Fibroblast of skin of back (primary cell): ENCODE data around the gene ZNF837.
"Not testable (repeated sequence)": the region's sequence is repeated elsewhere in the genome, so short reads cannot be mapped to it uniquely, and the experiment has no call there.

Experiments
- DNase-seq: peaks from one replicate; pipeline ENCODE4 v3.0.0-alpha.2; 2013

The ZNF837 gene

DNA sequence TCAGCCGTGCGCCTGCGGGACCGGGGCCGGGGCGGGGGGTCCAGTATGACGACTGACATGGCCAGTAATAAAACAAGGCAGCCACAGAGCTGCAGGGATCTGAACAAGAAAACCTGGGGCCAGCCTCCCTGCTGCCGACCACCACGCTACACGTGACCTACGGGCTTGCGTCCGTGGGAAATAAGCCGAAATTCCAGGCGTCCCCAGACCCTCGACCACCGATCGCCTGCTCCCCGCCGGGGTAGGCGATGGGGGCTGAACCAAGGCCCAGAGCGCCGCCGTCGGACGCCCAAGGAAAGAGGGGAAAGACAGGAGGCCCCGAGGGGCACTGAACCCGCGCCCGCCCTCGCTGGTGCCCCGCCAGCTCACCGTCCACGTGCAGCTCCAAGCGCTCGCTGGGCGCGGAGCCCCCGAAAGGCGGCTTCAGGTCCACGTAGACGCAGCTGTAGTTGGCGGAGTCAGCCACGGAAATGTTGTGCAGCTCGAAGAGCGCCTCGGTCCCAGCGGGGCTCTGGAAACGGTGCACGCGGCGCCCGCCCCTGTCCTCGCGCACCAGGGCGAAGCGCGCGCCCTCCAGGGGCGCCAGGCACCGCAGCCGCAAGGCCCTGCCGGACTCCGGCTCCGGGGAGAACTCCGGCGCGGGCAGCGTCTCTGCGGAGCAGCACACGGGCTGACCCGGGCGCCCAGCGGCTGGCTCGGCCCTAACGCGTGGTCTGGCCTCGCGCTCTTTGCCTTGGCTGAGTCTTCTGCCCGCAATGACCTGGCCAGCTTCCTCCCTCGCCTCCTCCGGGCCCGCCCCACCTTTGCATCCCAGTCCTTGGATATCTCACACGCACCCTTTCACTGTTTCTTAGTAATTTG lies 30.6 kb downstream of the ZNF837 start:
- DNase-seq: no peak

- no peak for DNase-seq
Measured at GRCh38 chr19:58349590-58349989, 31.2 kb downstream of the ZNF837 start.

DNA sequence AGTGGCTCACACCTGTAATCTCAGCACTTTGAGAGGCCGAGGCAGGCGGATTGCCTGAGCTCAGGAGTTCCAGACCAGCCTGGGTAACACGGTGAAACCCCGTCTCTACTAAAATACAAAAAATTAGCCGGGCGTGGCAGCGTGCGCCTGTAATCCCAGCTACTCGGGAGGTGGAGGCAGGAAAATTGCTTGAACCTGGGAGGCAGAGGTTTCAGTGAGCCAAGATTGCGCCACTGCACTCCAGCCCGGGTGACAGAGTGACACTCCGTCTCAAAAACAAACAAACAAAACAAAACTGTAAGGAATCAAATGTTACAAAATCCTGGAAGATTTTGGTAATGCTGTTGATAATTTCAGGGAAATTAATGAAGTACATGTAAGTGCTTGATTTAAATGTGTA lies 32.8 kb downstream of the ZNF837 start:
- not testable (repeated sequence) for DNase-seq

DNA sequence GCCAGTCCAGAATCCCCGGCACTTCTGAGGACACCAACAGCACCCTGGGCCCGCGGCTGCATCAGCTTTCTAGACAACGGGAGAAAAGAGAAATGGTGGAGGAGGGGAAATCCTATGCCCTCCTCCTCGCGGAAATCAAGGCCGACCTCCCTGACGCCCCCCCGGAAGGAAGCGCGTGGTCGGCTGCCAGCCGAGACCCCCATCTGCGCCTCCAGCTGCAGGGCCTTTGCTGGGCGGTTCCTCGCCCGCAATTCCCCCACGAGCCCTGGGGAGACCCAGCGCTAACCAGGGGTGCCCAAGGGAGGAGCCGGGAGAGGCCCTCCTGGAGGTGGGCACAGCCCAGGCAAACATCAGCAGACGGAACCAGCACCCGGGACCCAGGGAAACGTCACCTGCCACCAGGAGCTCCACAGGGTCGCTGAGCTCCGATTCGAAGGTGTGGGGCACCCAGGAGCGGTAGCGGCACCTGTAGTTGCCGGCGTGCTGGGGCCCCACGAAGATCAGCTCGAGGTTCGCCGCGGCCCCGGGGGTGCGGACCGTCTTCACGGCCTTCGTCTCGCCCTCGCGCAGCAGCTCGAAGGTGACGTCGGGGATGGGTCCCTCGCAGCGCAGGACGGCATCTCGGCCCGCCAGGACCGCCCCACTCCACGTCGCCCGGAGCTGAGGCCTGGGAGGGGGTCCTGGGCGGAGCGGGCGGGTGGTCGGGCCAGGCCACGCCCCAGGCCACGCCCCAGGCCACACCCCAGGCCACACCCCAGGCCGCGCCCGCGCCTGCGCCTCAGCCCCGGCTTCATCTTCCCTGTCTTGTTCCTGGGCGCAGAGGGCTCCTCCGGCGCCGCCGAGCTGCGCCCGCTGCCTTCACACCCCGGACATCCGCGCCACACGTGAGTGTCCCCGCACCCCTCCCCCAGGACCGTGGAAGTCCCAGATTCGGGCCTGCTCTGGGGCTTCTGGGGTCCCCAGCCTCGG lies 33.6 kb downstream of the ZNF837 start:
- peak; percentile 75 for DNase-seq

DNA sequence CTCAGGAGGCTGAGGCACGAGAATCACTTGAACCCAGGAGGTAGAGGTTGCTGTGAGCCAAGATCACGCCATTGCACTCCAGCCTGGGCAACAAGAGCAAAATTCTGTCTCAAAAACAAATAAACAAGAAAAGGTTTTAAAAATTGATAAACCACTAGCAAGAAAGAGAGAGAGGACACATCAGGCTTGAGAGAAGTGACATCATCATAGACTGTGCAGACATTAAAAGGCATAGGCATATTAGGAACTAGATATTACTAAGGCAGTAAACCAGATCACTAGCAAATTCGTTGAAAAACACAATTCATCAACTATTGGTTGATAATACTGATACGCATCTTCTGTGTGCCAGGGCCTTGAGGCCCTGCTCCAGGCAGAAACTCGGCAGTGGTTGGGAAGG lies 35.3 kb downstream of the ZNF837 start:
- DNase-seq: no peak

DNA sequence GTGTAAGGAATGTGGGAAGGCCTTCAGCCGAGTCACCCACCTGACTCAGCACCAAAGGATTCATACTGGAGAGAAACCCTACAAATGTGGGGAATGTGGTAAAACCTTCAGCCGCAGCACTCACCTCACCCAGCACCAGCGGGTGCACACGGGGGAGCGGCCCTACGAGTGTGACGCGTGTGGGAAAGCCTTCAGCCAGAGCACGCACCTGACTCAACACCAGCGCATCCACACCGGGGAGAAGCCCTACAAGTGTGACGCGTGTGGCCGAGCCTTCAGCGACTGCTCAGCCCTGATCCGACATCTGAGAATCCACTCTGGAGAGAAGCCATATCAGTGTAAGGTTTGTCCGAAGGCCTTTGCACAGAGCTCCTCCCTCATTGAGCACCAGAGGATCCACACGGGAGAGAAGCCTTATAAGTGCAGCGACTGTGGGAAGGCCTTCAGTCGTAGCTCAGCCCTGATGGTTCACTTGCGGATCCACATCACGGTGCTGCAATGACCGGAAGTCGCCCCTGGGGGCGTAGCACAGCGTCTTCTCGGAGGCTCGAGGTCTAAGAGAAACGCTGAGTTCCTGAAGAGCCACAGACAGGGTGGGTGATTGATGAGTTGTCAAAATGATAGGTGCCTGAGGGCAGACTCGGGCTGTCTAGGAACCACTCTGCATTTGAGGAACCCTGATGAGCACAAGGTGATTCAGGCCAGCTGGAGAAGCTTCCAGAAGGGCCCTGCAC lies 41.8 kb downstream of the ZNF837 start:
- DNase-seq: peak; percentile 7

GRCh38 chr19:58338336-58338735 lies 42.5 kb downstream of the ZNF837 start:
- DNase-seq: no peak

DNA sequence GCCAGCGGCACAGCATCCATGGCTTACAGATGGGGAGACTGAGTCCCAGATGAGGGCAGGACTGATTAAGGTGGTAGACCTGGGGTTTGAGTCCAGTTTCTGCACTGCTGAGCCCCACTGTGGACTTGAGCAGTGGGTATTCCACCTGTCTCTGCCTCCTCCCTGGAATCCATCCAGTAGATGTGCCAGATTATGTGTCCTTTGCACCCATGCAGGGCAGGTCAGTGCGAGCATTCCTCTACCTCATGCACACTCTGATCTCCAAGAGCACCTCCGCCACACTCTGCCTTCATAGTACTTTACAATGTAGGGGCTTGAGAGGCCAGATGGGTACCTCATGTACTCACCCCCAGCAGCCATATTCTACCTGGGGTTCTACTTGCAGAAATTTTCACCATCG lies 44.0 kb downstream of the ZNF837 start:
- DNase-seq: no peak

DNA sequence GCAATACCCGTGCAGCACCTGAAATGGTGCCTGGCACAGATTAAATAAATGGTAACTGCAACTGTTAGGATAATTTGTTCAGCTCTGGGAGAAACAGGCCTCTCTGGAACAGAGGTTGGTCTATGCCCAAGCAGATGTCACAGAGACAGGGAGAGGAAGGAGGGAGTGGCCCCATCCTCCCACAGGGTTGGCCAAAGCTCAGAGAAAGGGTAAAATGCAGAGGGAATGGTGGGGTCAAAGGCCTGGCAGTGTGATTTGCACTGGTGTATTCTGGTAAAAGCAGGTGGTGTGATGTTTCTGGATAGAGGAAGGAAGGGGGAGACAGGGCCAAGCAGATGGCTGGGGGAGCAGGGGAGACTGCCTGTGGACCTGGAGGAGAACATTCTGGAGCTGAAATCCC lies 44.6 kb downstream of the ZNF837 start:
- DNase-seq: no peak

DNA sequence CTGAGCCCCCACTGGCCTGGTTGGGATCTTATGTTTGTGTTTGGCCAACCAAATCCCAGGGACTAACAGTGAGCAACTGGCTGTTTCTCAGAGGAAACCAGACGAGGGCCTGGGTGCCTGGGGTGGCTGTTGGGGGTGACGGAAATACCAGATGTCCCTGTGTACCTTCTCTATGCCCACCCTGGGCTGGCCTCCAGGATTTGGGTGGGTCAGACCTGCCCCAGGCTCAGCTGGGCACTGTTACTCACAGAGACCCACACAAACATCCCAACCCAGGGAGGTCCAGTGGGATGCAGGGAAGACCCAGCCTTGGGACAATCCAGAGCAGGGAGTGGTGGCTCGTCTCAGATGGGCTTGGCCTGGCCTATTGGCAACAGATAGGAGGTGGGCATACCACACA lies 45.2 kb downstream of the ZNF837 start:
- no peak for DNase-seq

GRCh38 chr19:58334691-58335249 lies 46.1 kb downstream of the ZNF837 start:
- no peak for DNase-seq

GRCh38 chr19:58332697-58333096 lies 48.1 kb downstream of the ZNF837 start:
- no peak for DNase-seq

GRCh38 chr19:58330458-58330857 lies 50.4 kb downstream of the ZNF837 start:
- DNase-seq: peak; percentile 38

GRCh38 chr19:58328999-58329398 lies 51.8 kb downstream of the ZNF837 start:
- DNase-seq: no peak

DNA sequence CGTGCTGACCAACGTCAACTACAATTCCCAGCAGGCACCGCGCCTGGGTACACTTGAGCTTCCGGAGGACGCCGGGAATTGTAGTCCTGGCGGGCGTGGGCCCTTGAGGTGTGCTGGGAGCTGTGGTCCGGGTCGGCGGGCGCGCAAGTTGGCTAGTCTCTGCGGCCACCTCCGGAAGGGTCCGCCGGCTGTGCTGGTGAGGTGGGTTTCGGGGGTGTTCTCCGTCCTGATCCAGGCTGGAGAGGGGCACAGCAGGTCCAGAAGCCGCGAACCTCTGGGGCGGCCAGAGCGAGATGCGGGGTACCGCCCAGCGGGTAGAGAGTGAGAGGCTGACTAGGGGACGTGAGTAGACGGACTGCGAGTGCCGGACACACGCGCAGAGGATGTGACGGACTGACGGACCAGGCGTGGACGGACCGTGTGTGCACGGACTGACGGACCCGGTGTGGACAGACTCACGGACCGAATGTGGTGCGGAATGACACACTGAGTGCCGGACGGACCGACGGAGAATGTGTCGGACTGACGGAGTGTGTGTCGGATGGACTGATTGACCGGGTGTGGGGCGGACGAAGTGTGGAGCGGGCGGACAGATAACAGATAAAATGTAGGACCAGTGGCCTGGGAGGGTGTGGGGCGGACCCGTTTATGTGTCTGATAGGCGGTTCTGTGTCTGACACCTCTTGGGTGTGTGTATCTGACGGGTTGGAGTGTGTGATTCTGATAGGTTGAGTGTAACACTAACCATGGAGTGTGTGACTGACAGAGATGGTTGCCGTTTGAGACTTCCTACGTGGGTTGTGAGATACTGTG lies 53.7 kb downstream of the ZNF837 start, which contains the start of gene ZSCAN22:
Gene ZSCAN22 (plus strand): TSS at position 81 of the 813 bp plus-strand sequence. CDS start 7,809 bp downstream, outside the sequence.
- peak; percentile 97 for DNase-seq

GRCh38 chr19:58326501-58326913 lies 54.3 kb downstream of the ZNF837 start:
- no peak for DNase-seq

- no peak for DNase-seq
Measured at GRCh38 chr19:58325311-58326022, 55.4 kb downstream of the ZNF837 start.

DNA sequence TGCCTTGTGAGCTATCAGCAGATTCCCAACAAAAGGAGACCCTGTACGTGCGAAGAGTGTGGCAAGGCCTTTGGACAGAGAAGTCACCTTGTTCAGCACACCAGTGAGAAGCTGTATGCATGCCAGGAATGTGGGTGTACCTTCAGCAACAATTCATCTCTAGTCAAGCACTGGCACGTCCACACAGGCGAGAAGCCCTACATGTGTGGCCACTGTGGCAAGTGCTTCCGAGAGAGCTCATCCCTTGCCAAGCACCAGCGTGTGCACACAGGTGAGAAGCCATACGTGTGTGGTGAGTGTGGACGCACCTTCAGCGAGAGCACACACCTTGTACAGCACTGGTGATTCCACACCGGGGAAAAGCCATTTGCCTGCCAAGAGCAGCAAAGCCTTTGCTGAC lies 61.6 kb downstream of the ZNF837 start:
- no peak for DNase-seq

GRCh38 chr19:58318297-58318696 lies 62.5 kb downstream of the ZNF837 start:
- DNase-seq: no peak
